HUES6 (cell line): ENCODE measurements around the gene FMNL2.

ENCODE experiments used
- H3K27ac ChIP-seq: 2 replicates; pipeline ENCODE4 v1.7.0; 2013; ENCODE audit warnings: low read depth, mild to moderate bottlenecking, low read length, inconsistent platforms
- H3K27me3 ChIP-seq: 2 replicates; pipeline ENCODE4 v1.6.1; 2013; ENCODE audit warnings: low read length; ENCODE audit not compliant: control insufficient read depth, insufficient read depth
- H3K36me3 ChIP-seq: 2 replicates; pipeline ENCODE4 v1.6.1; 2013; ENCODE audit warnings: low read length; ENCODE audit not compliant: control insufficient read depth, insufficient read depth
- H3K4me1 ChIP-seq: 2 replicates; pipeline ENCODE4 v1.6.1; 2013; ENCODE audit warnings: low read length; ENCODE audit not compliant: control insufficient read depth, insufficient read depth
- H3K4me3 ChIP-seq: 2 replicates; pipeline ENCODE4 v1.5.1; 2013; ENCODE audit warnings: low read depth, low read length
- H3K9ac ChIP-seq: one replicate; pipeline ENCODE4 v1.6.1; 2013; ENCODE audit warnings: mild to moderate bottlenecking, low read length
- H3K9me3 ChIP-seq: 2 replicates; pipeline ENCODE4 v1.6.1; 2013; ENCODE audit warnings: low read depth, low read length; ENCODE audit not compliant: control insufficient read depth, insufficient read depth

Gene FMNL2

DNA sequence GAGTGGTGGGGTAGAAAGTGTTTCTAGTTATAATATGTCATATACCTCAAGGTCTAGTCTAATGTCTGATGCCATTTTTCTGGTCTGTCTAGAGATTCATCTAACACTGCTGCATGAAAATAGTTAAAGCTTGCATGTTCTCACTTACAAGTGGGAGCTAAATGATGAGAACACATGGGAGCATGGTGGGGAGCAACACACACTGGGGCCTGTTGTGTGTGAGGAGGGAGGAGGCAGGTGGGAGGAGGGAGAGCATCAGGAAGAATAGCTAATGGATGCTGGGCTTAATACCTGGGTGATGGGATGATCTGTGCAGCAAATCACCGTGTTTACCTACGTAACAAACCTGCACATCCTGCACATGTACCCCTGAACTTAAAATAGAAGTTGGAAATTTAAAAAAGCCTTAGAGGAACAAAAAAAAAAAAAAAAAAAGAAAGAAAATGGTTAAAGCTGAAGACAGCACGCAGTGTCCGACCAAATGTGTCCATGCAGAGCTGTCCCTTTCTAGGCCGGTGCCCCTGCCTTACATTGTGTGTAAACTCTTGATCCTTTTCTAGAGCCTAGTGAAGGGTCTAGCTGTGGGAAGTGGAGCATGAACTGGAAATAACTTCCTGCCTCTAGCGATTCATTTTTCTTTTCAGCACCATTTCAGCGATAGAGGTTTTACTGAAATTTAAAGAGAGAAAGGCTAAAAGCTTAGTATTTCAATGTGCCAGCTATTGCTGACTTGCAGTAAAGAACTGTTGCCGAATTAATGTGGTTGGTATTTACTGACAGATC lies 94.0 kb downstream of the FMNL2 start:
- no peaks in the 10 kb centered on the region for H3K27me3 ChIP-seq
- H3K9me3 ChIP-seq: no peaks in the 10 kb centered on the region
- peaks cover 24% of the 10 kb centered on the region for H3K4me1 ChIP-seq
- no peak overlapping the region for H3K4me3 ChIP-seq
- no peak overlapping the region for H3K27ac ChIP-seq
- H3K36me3 ChIP-seq: no peaks in the 10 kb centered on the region
- no peak overlapping the region for H3K9ac ChIP-seq

DNA sequence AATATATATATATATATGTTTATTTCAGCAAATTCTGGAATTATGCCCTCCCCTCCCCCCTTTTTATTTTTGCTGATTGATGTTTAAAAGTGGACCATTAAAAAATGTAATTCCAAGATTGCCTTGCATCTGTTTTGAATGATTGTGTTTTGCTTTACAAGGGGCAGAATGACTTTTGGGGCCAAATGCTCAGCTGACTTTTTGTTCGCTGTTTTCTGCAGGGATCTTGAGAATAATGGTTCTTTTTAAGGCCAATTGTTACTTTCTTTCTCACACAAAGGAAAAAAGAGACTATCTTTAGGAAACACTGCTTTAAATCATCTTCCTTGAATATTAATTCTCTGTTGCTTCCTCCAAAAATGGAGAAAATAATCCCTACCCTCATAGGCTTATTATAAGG lies 95.9 kb downstream of the FMNL2 start:
- peaks cover 34% of the 10 kb centered on the region for H3K4me1 ChIP-seq

GRCh38 chr2:152431370-152432098 lies 96.6 kb downstream of the FMNL2 start:
- Histone ChIP-seq H3K4me1 (peaks cover 28% of the 10 kb centered on the region), H3K4me3 (no peak overlapping the region), H3K9ac (no peak overlapping the region), H3K27me3 (no peaks in the 10 kb centered on the region), H3K36me3 (no peaks in the 10 kb centered on the region), H3K9me3 (no peaks in the 10 kb centered on the region), H3K27ac (no peak overlapping the region)

More for the DNA sequence above, 95.9 kb downstream of the FMNL2 start:
- Histone ChIP-seq H3K4me3 (no peak overlapping the region), H3K9me3 (no peaks in the 10 kb centered on the region), H3K36me3 (no peaks in the 10 kb centered on the region), H3K9ac (no peak overlapping the region), H3K27ac (no peak overlapping the region), H3K27me3 (no peaks in the 10 kb centered on the region)

DNA sequence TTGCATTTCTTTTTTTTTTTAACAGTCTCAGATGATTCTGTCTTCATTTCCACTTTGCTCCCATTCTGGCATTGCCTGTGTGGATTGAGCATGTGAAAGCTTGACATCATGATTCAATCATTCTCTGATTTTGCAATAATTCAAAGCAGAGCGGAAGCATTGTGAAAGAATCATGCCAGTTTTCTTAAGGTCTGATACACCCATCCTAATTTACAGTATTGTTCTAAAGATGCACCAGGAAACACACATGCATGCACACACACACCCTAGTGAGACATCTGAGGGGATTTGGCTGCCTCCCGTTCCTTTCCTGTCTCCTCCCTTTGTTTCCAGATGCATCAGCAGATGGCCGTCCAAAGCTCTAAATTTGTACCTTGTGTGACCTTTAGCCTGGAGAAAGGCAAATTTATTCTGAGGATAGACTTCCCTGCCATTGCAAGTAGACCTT lies 97.3 kb downstream of the FMNL2 start:
- no peaks in the 10 kb centered on the region for H3K27me3 ChIP-seq
- H3K27ac ChIP-seq: no peak overlapping the region
- H3K4me1 ChIP-seq: peaks cover 29% of the 10 kb centered on the region
- no peak overlapping the region for H3K9ac ChIP-seq
- H3K4me3 ChIP-seq: no peak overlapping the region
- no peaks in the 10 kb centered on the region for H3K36me3 ChIP-seq
- no peaks in the 10 kb centered on the region for H3K9me3 ChIP-seq

DNA sequence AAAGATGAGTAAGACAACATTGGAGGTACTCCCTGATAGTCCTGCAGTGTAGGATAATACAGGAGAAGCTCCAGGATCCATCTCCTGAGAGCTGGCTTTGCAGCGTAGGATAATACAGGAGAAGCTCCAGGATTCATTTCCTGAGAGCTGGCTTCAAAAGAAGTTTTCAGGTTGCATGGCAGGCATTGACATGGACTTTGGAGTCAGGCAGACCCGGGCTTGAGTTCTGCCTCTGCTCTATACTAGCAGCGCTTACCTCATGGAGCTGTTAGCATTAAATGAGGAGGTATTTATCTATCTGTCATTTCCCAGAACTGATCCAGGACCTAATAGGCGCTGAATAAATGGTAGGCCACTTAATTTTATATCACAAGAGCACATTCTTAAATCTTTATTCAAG lies 97.8 kb downstream of the FMNL2 start:
- Histone ChIP-seq H3K27me3 (no peaks in the 10 kb centered on the region), H3K36me3 (no peaks in the 10 kb centered on the region), H3K4me3 (no peak overlapping the region), H3K9ac (no peak overlapping the region), H3K4me1 (peaks cover 34% of the 10 kb centered on the region), H3K27ac (no peak overlapping the region), H3K9me3 (no peaks in the 10 kb centered on the region)

DNA sequence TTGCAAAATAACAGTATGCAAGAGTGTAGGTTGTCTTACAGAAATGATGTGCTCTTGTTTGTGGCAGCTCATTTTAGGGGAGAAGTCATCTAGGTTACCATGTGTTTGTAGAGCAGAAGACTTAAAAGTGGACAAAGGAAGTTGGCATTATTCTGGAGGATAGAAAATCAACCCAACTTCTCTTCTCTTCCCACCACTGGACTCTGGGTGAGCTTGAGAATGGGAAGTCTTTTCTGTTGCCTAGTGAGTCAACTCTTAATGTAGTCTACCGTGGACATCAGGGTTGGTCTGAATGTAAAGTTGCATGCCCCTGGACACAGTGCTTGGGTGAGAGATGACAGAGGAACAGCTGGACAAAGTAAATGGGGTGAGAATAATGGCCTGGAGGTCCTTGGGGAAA lies 98.3 kb downstream of the FMNL2 start:
- peaks cover 38% of the 10 kb centered on the region for H3K4me1 ChIP-seq
- no peaks in the 10 kb centered on the region for H3K27me3 ChIP-seq
- no peak overlapping the region for H3K9ac ChIP-seq
- H3K4me3 ChIP-seq: no peak overlapping the region
- H3K36me3 ChIP-seq: no peaks in the 10 kb centered on the region
- H3K27ac ChIP-seq: no peak overlapping the region
- H3K9me3 ChIP-seq: no peaks in the 10 kb centered on the region

- H3K9ac ChIP-seq: no peak overlapping the region
These were observed 98.8 kb downstream of the FMNL2 start for GRCh38 chr2:152433791-152434190.

DNA sequence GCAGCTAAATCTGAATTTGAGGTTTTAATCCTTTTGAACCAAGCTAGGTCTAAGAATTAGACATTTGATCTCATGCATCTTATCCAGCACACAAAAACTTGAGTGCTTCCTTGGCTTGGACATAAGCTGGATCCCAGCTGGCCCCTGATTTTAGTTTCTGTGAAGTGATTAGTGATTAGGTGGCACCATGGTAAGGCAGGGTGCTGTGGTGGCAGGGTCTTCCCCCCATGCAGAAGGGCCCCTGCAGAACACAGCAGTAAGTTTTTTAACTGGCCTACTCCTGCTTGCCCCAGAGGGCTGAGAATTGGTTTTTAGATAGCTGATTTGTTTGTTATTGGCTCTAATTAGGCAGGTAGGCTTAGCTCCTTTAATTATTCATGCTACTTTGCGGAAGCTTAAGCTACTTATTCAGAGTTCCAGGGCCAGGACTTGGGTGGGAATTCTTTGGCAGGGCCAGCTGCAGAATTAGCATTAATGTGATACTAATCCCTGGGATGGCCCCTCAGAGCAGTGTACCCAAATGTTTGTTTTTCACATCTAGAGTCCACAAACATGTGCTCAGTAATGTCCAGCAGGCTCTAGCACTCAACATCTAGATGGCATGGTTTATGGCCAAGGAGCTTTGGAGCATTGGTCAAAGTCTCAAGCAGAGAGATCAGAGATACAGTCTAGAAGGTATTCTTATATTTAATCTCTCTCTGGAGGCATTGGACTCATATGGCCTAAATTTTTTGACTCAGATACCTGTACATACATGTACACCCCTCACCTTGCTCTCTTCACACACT lies 99.6 kb downstream of the FMNL2 start:
- no peak overlapping the region for H3K27ac ChIP-seq
- H3K4me3 ChIP-seq: no peak overlapping the region
- peaks cover 49% of the 10 kb centered on the region for H3K4me1 ChIP-seq
- H3K36me3 ChIP-seq: no peaks in the 10 kb centered on the region
- H3K9ac ChIP-seq: no peak overlapping the region
- no peaks in the 10 kb centered on the region for H3K27me3 ChIP-seq
- H3K9me3 ChIP-seq: no peaks in the 10 kb centered on the region

More at GRCh38 chr2:152433791-152434190, 98.8 kb downstream of the FMNL2 start:
- Histone ChIP-seq H3K27ac (no peak overlapping the region), H3K4me1 (peaks cover 43% of the 10 kb centered on the region), H3K36me3 (no peaks in the 10 kb centered on the region), H3K27me3 (no peaks in the 10 kb centered on the region), H3K9me3 (no peaks in the 10 kb centered on the region), H3K4me3 (no peak overlapping the region)

- no peak overlapping the region for H3K4me3 ChIP-seq
- H3K4me1 ChIP-seq: peaks cover 57% of the 10 kb centered on the region
- no peaks in the 10 kb centered on the region for H3K9me3 ChIP-seq
- H3K36me3 ChIP-seq: no peaks in the 10 kb centered on the region
- no peak overlapping the region for H3K27ac ChIP-seq
- no peak overlapping the region for H3K9ac ChIP-seq
- no peaks in the 10 kb centered on the region for H3K27me3 ChIP-seq
These were observed 101.2 kb downstream of the FMNL2 start for GRCh38 chr2:152436148-152436547.

- Histone ChIP-seq H3K9ac (no peak overlapping the region), H3K9me3 (no peaks in the 10 kb centered on the region), H3K36me3 (no peaks in the 10 kb centered on the region), H3K4me3 (no peak overlapping the region), H3K4me1 (peaks cover 53% of the 10 kb centered on the region), H3K27ac (no peak overlapping the region), H3K27me3 (no peaks in the 10 kb centered on the region)
These were observed 102.5 kb downstream of the FMNL2 start for GRCh38 chr2:152437276-152438108.
